Fibroblast of mammary gland (primary cell): Measurements from ENCODE around the gene CPLX3.

ENCODE experiments used
- DNase-seq: peaks from one replicate; pipeline ENCODE4 v3.0.0-alpha.2; 2010; ENCODE audit warnings: low read depth
- H3K4me3 ChIP-seq: 2 replicates; pipeline ENCODE4 v1.5.1; 2011; ENCODE audit warnings: low read depth, mild to moderate bottlenecking, low read length, moderate library complexity; ENCODE audit not compliant: control insufficient read depth
- CTCF ChIP-seq: conservative IDR thresholded peaks from 2 replicates; pipeline ENCODE4 v1.5.1; 2011; ENCODE audit warnings: low read depth, low read length, inconsistent platforms; ENCODE audit not compliant: control insufficient read depth, insufficient read depth

Gene CPLX3

GRCh38 chr15:74793135-74794028 lies 33.0 kb upstream of the CPLX3 start:
- TF ChIP-seq CTCF, result no peak
- DNase-seq, result no peak
- H3K4me3 ChIP-seq, result no peak overlapping the region

DNA sequence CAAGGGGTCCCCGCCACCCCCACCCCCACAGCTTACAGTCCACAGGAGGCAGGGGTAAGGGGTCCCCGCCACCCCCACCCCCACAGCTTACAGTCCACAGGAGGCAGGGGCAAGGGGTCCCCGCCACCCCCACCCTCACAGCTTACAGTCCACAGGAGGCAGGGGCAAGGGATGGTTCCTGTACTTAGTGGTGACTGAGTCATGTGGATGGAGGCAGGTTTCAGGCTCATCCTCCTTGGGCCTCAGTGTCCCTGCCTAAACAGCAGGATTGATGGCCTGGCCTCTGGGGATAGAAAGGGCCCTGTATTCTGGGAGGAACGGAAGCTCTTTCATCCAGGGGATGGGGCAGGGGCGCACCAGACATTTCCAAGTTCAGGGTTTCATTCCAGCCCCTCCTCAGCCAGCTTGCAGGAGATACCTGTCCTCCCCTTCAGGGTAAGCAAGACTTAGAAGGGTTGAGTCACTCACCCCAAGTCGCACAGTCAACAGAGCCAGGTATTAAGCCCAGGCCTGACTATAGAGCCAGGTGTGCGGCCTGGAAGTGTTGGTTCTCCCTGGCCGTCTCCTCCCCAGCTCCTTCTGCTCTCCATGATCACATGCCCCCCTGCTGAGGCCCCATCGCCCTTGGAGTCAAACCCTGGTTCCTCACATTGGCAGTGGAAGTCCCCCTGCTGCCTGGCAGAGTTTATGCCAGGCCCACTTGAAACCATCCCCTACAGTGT lies 32.0 kb upstream of the CPLX3 start:
- no peak for DNase-seq
- H3K4me3 ChIP-seq, result no peak overlapping the region
- no peak for TF ChIP-seq CTCF

- DNase-seq, result no peak
- no peak overlapping the region for H3K4me3 ChIP-seq
- TF ChIP-seq CTCF, result no peak
Observed at GRCh38 chr15:74794970-74795349, 31.5 kb upstream of the CPLX3 start.

- TF ChIP-seq CTCF, result no peak
- DNase-seq, result no peak
- no peak overlapping the region for H3K4me3 ChIP-seq
Observed at GRCh38 chr15:74795966-74796625, 30.3 kb upstream of the CPLX3 start.

DNA sequence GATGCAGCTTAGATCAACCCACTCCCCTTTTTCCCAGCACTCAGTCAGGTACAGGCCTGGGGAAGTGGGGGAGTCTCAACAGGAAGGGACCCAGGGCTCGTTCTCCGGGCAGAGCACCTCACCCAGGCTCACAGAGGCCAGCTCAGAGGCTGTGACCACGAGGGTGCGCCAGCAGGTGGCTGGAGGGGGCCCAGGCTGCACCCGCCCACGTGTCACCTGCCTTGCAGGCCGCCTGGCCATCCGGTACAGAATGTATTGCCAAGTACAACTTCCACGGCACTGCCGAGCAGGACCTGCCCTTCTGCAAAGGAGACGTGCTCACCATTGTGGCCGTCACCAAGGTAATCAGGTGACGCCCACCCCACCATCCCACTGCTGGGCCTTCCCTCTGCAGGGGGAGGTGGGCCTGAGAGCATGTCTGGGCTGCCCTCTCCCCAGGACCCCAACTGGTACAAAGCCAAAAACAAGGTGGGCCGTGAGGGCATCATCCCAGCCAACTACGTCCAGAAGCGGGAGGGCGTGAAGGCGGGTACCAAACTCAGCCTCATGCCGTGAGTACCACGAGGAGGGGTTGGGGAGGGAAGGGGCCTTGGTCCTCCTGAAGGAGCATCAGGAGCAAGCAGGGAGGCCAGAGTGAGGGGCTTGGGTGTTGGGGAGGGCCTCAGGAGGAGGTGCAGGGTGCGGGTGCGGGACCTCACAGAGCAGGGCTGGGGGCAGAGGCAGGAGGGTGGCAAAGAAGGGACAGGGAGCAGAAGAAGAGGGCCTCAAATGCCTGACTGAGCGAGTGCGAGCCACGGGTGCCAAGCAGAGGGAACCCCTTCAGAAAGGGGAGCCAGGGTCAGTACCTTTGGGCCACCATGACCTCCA lies 27.8 kb upstream of the CPLX3 start:
- no peak for TF ChIP-seq CTCF
- no peak for DNase-seq
- no peak overlapping the region for H3K4me3 ChIP-seq
